ENCODE data around the gene DNAJC1.

Gene DNAJC1

DNA sequence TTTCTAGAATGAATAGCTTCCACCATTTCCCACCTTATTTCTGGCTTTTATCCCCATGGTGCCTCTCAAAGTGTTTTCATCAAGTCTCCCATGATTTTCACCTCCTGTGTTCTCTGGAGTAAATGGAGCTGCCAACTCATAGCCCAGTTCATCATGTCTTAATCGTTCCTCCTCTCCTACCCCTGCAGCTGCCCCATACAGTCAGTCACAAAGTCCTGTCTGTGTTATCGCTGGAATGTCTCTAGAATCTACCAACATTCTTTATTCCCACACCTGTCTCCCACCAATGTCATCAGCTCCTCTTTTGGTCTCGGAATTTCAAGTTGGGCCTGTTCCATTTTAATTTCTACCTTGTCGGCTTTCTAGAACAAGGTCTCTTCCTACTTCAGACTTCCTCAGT, 290.6 kb downstream of the DNAJC1 start:
- TF ChIP-seq, protein P1, sequence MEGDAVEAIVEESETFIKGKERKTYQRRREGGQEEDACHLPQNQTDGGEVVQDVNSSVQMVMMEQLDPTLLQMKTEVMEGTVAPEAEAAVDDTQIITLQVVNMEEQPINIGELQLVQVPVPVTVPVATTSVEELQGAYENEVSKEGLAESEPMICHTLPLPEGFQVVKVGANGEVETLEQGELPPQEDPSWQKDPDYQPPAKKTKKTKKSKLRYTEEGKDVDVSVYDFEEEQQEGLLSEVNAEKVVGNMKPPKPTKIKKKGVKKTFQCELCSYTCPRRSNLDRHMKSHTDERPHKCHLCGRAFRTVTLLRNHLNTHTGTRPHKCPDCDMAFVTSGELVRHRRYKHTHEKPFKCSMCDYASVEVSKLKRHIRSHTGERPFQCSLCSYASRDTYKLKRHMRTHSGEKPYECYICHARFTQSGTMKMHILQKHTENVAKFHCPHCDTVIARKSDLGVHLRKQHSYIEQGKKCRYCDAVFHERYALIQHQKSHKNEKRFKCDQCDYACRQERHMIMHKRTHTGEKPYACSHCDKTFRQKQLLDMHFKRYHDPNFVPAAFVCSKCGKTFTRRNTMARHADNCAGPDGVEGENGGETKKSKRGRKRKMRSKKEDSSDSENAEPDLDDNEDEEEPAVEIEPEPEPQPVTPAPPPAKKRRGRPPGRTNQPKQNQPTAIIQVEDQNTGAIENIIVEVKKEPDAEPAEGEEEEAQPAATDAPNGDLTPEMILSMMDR (IDR thresholded peaks at IDR 0.05; ENCODE audit: low read depth, low read length, missing control alignments): no peak
- DNase-seq (ENCODE audit: extremely low read depth, low read depth): no peak
- H3K4me3 ChIP-seq (replicated peaks; ENCODE audit: low read depth, low read length): no peak overlapping the region

DNA sequence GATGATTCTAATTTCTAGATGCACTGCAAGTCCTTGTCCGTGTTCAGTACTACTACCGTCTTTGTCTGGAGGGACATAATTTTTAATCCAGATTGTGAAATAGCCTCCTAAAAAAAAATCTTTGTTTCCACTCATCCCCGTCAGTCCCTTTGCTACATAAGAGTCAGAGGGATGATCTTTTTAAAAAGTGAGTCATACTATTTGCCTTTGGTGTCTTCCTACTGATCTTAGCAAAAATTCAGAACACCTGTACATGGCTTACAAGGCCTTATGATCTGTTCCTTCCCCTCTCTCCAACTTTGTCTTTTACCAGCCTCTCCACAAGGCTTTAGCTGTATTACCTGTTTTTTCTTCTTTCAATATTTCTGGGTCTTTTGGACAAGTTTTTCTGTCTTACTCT, 296.0 kb downstream of the DNAJC1 start:
- TF ChIP-seq, protein P1 (IDR thresholded peaks at IDR 0.05; ENCODE audit: low read depth, low read length, missing control alignments): no peak
- no peak for DNase-seq (ENCODE audit: extremely low read depth, low read depth)
- no peak overlapping the region for H3K4me3 ChIP-seq (replicated peaks; ENCODE audit: low read depth, low read length)
